Thyroid gland (tissue), 4 donors: Measurements from ENCODE around the gene TTLL13. TPM values are rescaled to one million over a fixed set of nuclear protein-coding genes. Genes with fewer than 3 reads are reported as not detected.

Source experiments
- DNase-seq, 2 donors: peaks; one replicate each; pipeline ENCODE4 v3.0.0-alpha.2; 2019
- H3K27ac ChIP-seq, 3 donors: fragments of 200-600 bp; sonication (generic); 1 replicate in 2 of 3; 2 replicates in 1 of 3; pipeline ENCODE4 v1.5.1; 2016 to 2019; ENCODE audit warnings: mild to moderate bottlenecking in 1 of 3, moderate library complexity in 1 of 3
- H3K27me3 ChIP-seq: fragments of 200-600 bp; sonication (generic); one replicate; pipeline ENCODE4 v1.5.1; 2019
- H3K36me3 ChIP-seq, 2 donors: fragments of 200-600 bp; sonication (generic); one replicate each; pipeline ENCODE4 v1.5.1; 2016 to 2019
- H3K4me1 ChIP-seq, 2 donors: fragments of 200-600 bp; sonication (generic); one replicate each; pipeline ENCODE4 v1.5.1; 2017 to 2019
- H3K4me3 ChIP-seq, 3 donors: fragments of 200-600 bp; sonication (generic); replicated peaks in 1 of 3; 1 replicate in 2 of 3; 2 replicates in 1 of 3; pipeline ENCODE4 v1.5.1; 2016; ENCODE audit warnings: mild to moderate bottlenecking in 1 of 3
- H3K9me3 ChIP-seq: fragments of 200-600 bp; sonication (generic); one replicate; pipeline ENCODE4 v1.5.1; 2017
- CTCF ChIP-seq, 6 experiments: fragments of 200-600 bp in 3 of 6; fragments of 450-650 bp in 3 of 6; sonication (generic) in 3 of 6; IDR thresholded peaks; one replicate each; pipeline ENCODE4 v1.5.1; 2016 to 2019; ENCODE audit warnings: antibody characterized with exemption in 6 of 6, mild to moderate bottlenecking in 2 of 6, inconsistent platforms in 1 of 6, moderate library complexity in 1 of 6
- POLR2A ChIP-seq, 2 donors: fragments of 450-650 bp; IDR thresholded peaks; one replicate each; pipeline ENCODE4 v1.6.1; 2017; ENCODE audit warnings: antibody characterized with exemption in 2 of 2, mild to moderate bottlenecking in 2 of 2, moderate library complexity in 1 of 2
- WGBS, 2 donors: methylation state at CpG; one replicate each; pipeline ENCODE4 v1.1.5; 2017; 5-methylcytosine and 5-hydroxymethylcytosine counted together
- intact Hi-C: fragments of 100-400 bp; cut with DNase I; formaldehyde crosslinking; loops from one replicate; pipeline ENCODE4 v1.15.1; 2023
- total RNA-seq, 4 donors: library from RNA; depleted of rRNA; stranded (reverse); fragments of >200 nt; gene quantifications; one replicate each; pipeline ENCODE4 v1.2.3, GENCODE V29; 2016

The TTLL13 gene
- total RNA-seq, 4 donors from 2014 or later = 0.13 to 0.22 TPM; not detected in 2

GRCh38 chr15:90262426-90262825 is 13.1 kb downstream of the TTLL13 start:
- Histone ChIP-seq H3K36me3 (no peaks in the 10 kb centered on the region), H3K9me3 (no peaks in the 10 kb centered on the region), H3K4me1 (peaks cover 9 to 20% of the 10 kb centered on the region in 2 donors), H3K27me3 (no peaks in the 10 kb centered on the region), H3K4me3 (no peak overlapping the region), H3K27ac (no peak overlapping the region)
- TF ChIP-seq CTCF (IDR thresholded peaks at IDR 0.05) (no peak), POLR2A (IDR thresholded peaks at IDR 0.05) (no peak)
- intact Hi-C loops = no loop called here
- 82 to 87% methylated on average over 5 of the region's 5 CpGs for WGBS, 2 donors
- no peak for DNase-seq

- no peak for DNase-seq
- peaks cover 26 to 39% of the 10 kb centered on the region in 2 donors for H3K4me1 ChIP-seq
- no peak for TF ChIP-seq POLR2A (IDR thresholded peaks at IDR 0.05)
- TF ChIP-seq CTCF (IDR thresholded peaks at IDR 0.05) = no peak
- WGBS, 2 donors = 10 to 30% methylated on average over 3 to 4 of the region's 4 CpGs
- H3K27me3 ChIP-seq = no peaks in the 10 kb centered on the region
- H3K4me3 ChIP-seq = peak overlapping the region in 1 of 3 donors; percentile 67
- intact Hi-C loops = no loop called here
- H3K9me3 ChIP-seq = no peaks in the 10 kb centered on the region
- H3K27ac ChIP-seq = peak overlapping the region; percentile 94 to 97 (median 96)
- H3K36me3 ChIP-seq = no peaks in the 10 kb centered on the region
These were observed 15.3 kb downstream of the TTLL13 start for GRCh38 chr15:90264671-90265070.

GRCh38 chr15:90265271-90266060 is 16.1 kb downstream of the TTLL13 start, which contains the start of gene NGRN:
Gene NGRN, plus strand, starts transcription at chr15:90265672. Its CDS starts 41 bp downstream, at chr15:90265713.
- 1 to 2% methylated on average over 24 to 35 of the region's 59 CpGs for WGBS, 2 donors
- Histone ChIP-seq H3K27ac (peak within 1 kb of the TSS; percentile 94 to 97 (median 96)), H3K4me1 (peaks cover 34 to 47% of the 10 kb centered on the region in 2 donors), H3K4me3 (peak within 1 kb of the TSS; percentile 47 to 70 (median 67)), H3K9me3 (no peaks in the 10 kb centered on the region), H3K36me3 (no peaks in the 10 kb centered on the region), H3K27me3 (no peaks in the 10 kb centered on the region)
- intact Hi-C loops = no loop called here
- DNase-seq = peak; percentile 93 to 94
- TF ChIP-seq CTCF (IDR thresholded peaks at IDR 0.05) (no peak), POLR2A (IDR thresholded peaks at IDR 0.05) (peak; percentile 55 to 95)

- Histone ChIP-seq H3K9me3 (no peaks in the 10 kb centered on the region), H3K4me3 (peak overlapping the region; percentile 47 to 70 (median 67)), H3K27ac (peak overlapping the region; percentile 94 to 97 (median 96)), H3K36me3 (no peaks in the 10 kb centered on the region), H3K4me1 (peaks cover 40 to 53% of the 10 kb centered on the region in 2 donors), H3K27me3 (no peaks in the 10 kb centered on the region)
- intact Hi-C loops = no loop called here
- DNase-seq = peak; percentile 30 to 35
- no peak for TF ChIP-seq POLR2A (IDR thresholded peaks at IDR 0.05)
- no peak for TF ChIP-seq CTCF (IDR thresholded peaks at IDR 0.05)
- WGBS, 2 donors = 0 to 1% methylated on average over 13 to 16 of the region's 16 CpGs
These were observed 16.7 kb downstream of the TTLL13 start for GRCh38 chr15:90266061-90266431.

- TF ChIP-seq POLR2A (IDR thresholded peaks at IDR 0.05) = no peak
- TF ChIP-seq CTCF (IDR thresholded peaks at IDR 0.05) = no peak
- intact Hi-C loops = no loop called here
- peaks cover 0 to 2% of the 10 kb centered on the region in 2 donors for H3K36me3 ChIP-seq
- peak overlapping the region in 2 of 3 donors; percentile 47 to 67 for H3K4me3 ChIP-seq
- 17 to 18% methylated on average over 15 of the region's 15 CpGs for WGBS, 2 donors
- H3K27ac ChIP-seq = peak overlapping the region; percentile 94 to 97 (median 96)
- DNase-seq = peak in 1 of 2 donors; percentile 16
- no peaks in the 10 kb centered on the region for H3K27me3 ChIP-seq
- H3K4me1 ChIP-seq = peaks cover 45 to 57% of the 10 kb centered on the region in 2 donors
- no peaks in the 10 kb centered on the region for H3K9me3 ChIP-seq
These were observed 17.1 kb downstream of the TTLL13 start for GRCh38 chr15:90266485-90266884.
